ENCODE results near the gene IQGAP2.
"Not testable (repeated sequence)": the region's sequence is repeated elsewhere in the genome, so short reads cannot be mapped to it uniquely, and the experiment has no call there.

The IQGAP2 gene

DNA sequence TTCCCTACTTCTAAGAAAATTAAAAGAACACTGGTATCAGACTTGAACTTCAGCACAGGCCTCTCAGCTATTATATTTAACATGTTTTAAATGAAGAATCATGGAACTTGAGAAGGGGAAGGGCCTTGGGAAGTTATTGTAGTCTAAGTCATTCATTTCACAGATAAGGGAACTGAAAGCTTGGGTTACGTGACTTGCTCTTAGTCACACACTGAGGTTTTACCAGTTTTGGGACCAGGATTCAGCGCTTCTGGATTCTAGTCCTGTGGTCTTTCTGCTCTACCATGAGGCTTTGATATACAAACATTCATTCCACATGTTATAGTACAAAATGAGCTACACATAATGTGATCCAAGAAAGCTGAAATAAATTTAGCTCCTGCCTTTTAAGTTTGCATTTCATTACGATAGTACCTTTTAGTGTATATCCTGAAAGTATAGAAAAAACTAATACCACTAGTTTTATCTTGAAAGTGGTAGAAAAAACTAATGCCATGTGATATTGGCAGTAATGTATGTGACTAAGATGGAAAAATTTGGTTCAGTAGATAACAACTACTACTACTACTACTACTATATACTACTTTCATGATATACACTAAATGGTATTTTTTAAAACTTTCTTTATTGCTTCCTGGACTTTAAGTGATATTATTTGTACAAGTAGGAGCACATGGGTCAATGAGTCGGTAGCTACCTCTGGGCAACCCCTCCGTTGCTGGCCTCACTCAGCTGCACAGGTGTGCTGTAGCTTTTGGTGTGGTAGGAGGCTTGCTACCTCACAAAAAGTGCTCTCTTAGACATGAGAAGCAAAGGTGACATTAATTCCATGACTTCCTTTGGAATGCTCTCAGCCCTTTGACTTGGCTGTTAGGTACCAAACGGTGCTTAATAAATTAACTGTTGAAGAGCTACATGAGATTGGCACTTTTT lies 179.4 kb downstream of the IQGAP2 start:
- DNase-seq, result no peak

DNA sequence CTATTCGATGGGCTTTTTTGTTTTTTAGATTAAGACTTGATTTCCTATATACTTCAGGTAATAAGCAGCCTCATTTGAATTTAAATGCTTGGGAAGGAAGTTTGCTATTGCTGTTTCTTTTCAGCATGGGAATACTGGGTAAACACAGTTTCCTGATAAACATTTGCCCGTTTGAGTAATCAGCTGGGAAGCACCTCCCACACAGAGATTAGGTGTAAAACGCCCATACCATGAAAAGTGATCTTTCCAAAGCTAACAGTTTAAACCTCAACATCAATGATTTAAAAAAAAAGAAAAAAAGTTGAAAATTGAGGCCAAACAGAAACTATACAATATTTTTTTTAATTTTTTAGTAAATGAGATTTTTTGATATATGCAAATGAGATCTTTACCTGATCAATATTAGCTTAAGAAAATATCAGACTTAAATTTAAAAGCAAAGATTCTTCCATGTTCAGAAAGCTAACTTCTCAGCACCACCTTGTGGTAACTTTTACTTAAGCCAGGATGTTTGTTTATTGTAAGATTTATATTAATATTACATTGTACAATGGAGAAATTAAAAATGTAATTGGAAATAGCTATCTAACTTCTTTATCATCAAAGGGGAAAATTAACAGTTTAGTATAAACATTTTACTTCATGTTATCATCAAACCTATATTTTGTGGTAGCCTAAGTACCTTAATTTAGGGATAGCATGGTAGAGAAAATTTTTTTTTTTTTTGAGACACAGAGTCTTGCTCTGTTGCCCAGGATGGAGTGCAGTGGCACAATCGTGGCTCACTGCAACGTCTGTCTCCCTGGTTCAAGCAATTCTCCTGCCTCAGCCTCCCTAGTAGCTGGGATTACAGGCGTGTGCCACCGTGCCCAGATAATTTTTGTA lies 180.3 kb downstream of the IQGAP2 start:
- peak; percentile 3 to 5 for DNase-seq

DNA sequence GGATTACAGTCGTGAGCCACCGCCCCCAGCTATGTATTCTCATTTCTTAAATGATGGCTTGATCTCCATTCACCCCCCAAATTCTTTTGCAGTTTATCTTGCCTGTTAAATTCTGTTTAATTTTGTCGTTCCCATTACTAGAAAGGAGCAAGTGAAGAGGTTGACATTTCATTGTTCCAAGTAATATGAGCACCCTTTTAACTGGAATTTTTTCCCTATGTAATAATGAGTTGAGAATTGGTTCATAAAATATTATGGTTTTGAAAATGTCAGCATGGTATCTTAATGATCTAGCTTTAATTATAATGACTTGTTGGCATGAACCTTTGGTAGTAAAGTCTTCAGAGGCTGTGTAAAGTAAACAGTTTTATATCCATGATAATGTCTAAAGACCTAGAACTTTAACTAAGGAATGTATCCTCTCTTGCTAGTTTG lies 182.7 kb downstream of the IQGAP2 start:
- no peak for DNase-seq

DNA sequence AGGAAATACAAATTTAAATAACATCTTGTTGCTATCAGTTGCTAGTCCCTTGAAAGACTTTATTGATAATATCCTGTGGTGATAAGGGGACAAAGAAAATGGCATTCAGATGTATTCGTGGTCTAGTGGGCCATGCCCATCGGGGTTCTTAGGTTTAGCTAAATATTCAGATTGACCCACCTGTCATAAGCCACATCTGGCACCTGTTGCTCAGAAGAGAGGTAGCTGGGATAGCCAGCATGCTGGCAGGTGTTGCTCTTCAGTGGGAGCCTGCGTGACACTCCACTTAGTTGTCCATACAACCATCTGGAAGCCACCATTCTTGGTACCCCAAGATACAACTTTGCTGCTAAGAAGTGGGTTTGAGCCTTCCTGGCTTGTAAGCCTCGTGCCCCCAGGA lies 183.4 kb downstream of the IQGAP2 start:
- no peak for DNase-seq

DNA sequence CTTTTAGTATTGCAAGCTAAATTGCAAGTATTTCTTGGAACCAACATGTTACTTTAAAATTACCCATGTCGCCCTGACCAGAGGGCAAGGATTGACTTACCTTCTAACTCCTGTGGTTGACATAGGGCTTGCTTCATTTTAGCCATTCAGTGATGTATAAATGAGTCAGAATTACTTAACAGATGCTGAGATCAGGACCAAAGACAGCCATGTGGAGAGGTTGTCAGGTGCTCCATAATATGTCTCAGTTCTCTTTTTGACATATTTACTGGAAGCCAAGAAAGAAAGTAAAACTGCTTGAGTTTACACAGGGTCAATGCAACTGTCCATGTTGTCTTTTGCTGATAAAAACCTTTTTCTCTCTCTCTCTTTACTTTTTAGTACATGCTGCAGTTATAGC lies 186.9 kb downstream of the IQGAP2 start:
- DNase-seq, result no peak

DNA sequence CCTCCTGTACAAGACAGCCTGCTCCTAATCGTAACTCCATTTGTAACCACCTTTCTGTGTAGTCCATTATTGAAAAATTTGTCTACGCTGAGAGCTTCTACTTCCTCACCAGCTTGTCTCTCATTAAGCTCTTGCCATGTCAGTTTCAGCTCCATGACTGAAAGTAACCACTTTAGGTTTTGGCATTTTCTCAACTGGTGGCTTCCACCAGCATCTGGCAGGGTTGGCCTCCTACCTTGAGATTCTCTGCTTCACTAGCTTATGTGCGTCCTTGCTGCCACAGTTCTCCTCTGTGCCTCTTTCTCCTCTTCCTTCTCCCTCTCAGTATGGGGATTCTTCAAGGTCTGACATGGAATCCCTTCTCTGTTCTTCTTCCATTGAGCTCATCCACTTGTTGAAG lies 188.3 kb downstream of the IQGAP2 start:
- DNase-seq, result no peak

DNA sequence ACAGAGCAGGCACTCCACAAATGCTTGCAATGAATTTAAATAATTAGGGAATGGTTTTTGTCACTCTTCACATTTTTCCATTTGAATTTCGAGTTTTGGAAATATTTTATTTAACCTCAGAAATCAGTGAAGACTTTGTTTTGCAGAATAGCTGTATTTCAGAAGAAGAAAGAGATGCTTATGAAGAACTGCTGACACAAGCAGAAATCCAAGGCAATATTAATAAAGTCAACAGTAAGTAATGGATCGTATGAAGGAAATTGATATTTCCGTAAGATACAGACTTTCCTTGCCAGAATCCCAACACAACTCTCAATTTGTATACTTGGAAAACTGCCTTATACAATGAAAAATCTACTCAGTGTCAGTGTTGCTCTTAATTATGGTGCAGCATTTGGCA lies 189.6 kb downstream of the IQGAP2 start:
- no peak for DNase-seq

DNA sequence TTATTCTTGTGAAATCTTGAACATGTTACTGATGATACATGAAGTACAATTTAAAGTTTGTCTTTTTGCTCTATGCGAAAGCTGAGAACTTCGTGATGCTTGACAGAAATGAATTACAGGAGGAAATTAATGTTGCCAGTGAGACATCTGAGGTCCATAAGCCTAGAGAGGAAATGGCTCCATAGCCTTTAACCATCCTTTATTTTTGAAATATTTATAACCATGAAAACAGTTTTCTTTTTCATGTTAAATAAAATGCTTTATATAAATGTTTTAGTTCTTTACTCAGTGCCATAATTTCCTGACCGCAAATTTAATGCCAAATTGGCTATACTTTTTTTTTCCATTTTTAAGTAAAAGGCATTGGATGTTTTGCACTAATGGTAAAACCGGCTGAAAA lies 191.0 kb downstream of the IQGAP2 start:
- no peak for DNase-seq

DNA sequence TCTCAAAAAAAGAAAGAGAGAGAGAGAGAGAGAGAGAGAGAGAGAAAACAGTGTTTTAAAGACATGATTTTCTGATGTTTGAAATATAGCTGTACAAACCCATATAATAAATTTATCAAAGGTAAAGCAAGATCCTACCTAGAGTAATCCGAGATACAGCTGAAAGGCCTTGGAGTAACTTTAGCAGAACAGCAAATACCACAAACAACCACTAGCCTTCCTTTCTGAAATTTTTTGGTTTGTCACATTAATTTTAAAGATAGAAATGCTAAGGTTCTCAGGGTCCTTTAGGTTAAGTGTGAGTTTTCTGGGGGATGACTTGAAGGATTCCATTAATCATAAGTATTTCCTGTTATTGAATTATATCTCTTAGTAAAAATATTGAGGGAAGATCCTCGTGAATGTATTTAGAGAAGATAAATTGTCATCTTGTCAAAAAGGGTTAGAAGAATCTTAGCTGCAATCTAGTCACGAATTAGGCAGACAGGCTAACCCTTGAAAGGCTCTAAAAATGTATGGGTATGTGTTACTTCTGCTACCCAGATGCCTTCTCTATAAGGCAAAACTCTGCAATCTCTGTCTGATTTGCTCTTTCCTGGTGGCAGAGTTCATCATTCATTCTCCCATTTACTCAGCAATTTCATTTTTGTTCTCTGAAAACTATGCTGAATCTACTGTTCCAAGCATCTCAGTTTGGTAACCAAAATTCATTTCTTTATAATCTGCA lies 192.8 kb downstream of the IQGAP2 start:
- no peak for DNase-seq

DNA sequence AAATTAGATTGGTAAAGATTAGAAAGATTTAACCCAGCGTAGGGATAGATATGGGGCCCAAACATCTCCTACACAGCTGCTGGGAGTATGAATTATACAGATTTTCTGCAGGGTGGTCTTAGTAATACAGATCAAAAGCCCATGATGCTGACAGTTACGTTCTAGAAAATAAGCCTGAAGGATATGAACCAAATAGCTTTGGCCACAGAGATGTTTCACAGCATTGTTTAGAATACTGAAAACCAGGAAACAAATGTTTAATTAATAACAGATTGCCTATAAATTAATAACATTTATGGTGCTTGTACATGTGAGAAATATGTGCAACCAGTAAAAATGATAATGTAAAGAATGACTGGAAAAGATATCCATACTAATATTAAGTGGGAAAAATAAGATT lies 195.4 kb downstream of the IQGAP2 start:
- no peak for DNase-seq

DNA sequence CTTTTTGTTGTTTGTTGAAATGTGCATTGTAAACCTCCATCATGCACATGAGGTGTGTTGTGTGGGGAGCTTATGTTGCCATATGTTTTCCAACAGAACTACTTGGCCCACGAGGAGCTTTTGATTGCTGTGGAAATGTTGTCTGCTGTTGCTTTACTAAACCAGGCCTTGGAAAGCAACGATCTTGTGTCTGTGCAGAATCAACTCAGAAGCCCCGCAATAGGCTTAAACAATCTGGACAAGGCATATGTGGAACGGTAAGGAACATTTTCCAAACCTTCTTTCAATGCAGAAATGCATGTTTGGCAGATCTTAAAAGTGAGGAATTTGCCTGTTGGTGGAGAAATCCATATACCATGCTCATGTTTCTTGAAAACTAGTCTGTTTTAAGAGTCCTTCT lies 197.6 kb downstream of the IQGAP2 start:
- no peak for DNase-seq

DNA sequence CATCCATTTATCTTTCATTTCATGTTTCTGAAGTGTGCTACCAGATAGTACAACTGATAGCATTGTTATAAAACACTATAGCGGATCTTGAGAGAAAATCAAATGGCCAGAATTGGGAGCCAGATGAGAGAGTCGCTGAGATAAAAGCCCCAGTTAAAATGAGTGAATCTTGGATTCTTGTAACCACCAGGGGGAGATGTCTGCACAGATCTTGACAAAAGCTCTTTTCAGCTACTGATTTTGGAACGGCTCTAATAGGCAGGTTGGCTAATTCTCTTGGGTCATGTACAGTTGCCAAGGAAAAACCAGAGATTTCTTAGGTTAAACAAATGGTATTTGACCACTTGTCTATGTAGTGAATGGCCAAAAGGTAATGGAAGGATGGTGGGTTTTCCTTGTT lies 198.4 kb downstream of the IQGAP2 start:
- DNase-seq, result peak; percentile 52 to 61

DNA sequence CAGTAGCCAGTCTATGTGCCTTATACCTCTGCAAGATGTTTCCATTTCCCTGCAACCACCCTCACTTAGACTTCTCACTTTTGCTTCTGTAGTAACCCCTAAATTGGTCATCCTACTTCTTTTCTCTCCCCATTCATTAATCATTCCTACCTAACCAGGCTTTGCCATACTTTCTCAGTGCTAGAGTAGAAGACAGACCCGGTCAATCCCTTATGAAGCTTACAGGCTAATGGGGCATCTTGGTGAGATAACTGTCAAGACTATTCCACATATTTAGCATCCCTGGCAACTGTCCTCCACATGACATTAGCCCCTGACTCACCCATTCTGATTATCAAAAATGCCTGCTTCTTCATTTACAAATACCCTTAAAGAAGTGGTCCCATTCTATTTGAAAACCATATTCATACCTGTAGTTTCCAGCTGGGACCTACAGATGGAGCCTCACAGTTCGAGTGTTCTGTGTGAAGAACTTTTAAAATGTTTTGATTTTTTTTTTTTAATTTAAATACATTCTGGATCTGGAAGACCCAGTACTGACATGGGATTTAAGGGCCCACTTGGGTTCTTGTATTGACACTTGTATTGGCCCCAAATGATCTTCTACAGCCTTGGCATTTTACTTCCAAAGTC lies 199.1 kb downstream of the IQGAP2 start:
- DNase-seq, result no peak

DNA sequence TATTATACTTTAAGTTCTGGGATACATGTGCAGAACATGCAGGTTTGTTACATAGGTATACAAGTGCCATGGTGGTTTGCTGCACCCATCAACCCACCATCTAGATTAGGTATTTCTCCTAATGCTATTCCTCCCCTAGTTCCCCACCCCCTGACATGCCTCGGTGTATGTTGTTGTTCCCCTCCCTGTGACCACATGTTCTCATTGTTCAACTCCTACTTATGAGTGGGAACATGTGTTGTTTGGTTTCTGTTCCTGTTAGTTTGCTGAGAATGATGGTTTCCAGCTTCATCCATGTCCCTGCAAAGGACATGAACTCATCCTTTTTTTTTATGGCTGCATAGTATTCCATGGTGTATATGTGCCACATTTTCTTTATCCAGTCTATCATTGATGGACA lies 200.9 kb downstream of the IQGAP2 start:
- DNase-seq, result not testable (repeated sequence)

DNA sequence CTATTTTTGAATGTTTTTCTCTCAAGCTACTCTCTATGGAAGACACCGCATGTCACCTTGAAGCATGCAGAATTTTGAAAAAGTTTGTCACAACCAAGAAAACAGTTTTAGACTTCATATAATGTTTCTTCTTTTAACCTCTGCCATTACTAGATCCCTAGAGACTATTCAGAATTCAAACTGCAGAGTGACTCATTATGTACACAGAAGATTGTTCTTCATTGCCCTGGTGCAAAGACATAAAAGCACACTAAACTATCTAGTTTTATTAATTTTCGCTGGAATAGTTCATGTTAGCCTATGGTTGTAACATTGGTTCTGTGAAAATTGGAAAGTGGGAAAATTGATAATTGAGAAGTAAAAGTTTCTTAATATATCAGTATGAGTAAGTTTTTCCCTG lies 201.8 kb downstream of the IQGAP2 start:
- DNase-seq, result no peak

DNA sequence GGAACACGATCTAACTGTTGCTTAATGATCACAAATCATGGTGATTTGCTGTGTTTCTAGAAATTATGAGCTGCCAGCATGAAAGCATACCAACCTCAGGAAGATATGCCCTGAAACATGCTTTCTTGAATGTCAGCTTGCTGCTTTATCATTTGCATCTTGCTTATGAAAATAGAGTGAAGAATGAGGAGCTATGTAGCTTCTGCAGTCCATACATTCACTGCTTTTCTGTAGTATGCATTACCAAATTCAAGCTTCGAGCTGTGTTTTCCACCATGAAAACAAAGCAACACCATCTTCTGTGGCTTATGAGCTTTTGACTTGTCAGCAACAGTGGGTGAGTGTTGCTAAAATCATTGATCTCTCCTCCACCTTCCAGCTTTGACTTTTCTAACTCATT lies 203.6 kb downstream of the IQGAP2 start:
- DNase-seq, result no peak

DNA sequence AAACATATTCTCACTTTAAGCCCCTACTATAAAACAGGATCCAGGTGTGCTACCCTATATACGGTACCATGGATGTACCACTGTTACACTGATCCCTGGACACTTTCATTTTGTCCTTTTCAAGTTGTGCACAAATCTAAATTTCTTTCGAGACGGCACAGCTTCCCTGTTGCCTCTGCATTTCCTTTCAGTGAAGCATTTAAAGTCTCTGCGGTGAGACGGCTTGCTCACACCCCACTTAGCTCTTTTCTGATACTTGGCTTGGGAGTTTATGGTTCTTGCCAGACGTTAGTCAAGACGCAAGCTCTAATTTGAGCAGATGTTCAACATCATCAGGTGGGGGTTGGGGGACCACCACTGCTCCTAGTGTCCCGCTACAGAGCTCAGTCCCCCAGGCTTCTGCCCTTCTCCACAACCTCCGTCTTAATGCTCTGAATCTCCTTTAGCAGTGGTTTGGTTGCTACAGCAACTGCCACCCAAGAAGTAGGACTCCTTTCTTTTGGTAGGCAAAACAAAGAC lies 204.3 kb downstream of the IQGAP2 start:
- DNase-seq, result no peak

DNA sequence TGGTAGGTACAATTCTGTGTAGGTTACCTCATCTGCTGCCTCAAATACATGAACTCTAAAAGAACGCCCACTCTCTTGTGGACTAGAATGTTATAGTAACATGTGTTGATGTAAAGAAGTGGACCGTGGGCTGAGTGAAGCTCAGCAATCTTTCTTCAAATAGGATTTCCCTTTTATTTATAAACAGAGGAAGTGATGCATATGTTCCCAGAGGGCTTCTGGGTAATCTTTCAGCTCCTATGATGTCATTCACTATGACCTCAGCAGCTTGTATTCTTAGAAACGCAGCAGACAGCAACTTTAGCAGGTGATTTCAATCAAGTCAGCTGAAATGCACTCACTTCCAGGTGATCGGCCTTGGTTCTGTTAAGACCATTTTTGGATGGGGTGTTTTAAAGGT lies 205.7 kb downstream of the IQGAP2 start:
- DNase-seq, result no peak

DNA sequence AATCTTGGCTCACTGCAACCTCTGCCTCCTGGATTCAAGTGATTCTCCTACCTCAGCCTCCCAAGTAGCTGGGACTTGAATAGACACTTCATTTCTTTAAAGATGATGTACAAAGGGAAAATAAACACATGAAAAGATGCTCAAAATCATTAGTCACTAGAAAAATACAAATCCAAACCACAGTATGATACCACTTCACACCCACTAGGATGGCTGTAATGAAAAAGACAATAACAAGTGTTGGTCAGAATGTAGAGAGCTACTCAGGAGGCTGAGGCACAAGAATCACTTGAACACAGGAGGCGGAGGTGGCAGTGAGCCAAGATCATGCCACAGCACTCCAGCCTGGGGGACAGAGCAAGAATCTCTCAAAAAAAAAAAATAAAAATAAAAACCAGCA lies 207.1 kb downstream of the IQGAP2 start:
- no peak for DNase-seq

DNA sequence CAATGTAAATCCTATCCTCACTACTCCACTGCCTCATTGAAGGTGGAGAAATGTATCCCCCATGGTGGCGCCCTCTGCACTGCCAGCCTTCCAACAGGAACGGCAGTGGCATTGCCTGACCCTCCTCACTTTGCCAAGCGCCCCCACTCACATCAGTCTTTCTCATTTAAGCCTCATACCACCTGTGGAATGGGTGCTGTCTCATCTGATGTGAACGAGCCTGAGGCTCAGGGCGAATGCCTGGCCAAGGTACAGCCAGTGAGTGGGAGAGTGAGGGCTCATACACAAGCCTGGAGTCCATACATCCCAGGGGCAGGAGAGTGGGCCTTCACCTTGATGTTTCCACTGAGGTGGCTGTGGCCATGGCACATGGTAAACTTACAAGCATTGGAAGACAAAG lies 209.9 kb downstream of the IQGAP2 start:
- no peak for DNase-seq

DNA sequence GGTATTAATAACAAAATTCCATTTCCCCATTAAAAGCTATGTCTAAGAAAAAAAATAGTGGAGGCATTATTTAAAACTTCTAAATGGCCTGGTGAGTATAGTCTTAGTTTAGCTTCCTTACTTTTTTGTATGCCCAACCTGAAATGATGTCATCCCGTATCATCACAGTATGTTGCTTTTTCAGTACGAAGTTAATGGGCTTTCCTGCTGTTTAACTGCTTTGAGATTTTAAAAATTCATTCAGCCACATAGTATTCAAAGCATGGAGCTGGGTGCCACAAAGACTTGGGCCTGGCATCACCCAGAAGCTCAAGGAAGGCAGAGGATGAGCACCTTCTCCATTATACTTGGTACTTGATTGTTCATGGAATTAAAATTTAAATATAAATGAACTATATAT lies 212.7 kb downstream of the IQGAP2 start:
- DNase-seq, result no peak

DNA sequence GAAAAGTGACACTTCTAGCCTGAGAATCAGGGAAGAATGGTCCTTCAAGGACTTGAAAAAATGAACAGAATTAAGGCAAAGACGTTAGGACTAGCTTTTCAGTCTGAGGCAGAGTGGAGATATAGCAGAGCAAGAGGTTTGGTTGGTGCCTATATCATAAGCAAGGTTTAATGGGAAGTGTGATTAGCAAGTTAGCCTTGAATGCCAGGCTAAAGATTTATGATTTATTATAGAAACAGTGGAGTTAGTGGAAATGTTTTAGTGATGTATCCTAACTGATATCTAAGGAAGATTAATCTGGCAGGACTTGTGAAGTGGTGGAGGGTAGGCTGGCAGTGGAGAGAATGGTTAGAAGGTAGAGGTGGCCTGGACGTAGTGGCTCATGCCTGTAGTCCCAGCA lies 213.1 kb downstream of the IQGAP2 start:
- DNase-seq, result no peak

DNA sequence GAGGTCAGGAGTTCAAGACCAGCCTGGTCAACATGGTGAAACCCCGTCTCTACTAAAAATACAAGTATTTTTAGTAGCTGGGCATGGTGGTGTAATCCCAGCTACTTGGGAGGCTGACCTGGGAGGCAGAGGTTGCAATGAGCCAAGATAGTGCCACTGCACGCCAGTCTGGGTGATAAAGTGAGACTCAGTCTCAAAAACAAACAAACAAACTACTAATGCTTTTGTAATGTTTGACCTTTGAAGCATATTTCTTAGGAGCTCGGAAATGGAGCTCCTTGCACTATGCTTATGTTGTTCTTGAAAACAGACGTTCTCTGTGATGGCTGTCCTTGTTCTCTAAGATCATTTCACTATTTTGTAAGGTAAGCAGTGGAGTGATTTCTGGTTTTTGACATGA lies 214.1 kb downstream of the IQGAP2 start:
- DNase-seq, result no peak
